ENCODE data around the gene SYNJ1.

GRCh38 chr21:32726839-32727686, 750 bp downstream of the SYNJ1 start:
- TF ChIP-seq POLR2A (IDR thresholded peaks at IDR 0.05; ENCODE audit: low read length) (no peak), GATA1 (IDR thresholded peaks at IDR 0.05; ENCODE audit: low read depth, low read length) (no peak)
